ENCODE measurements around the gene FCGR3B.
"Not testable (repeated sequence)": the region's sequence is repeated elsewhere in the genome, so short reads cannot be mapped to it uniquely, and the experiment has no call there.

- not testable (repeated sequence) for TF ChIP-seq POLR2A, CTCF (IDR thresholded peaks at IDR 0.05)
Observed at GRCh38 chr1:161661660-161662311, 30.8 kb upstream of the FCGR3B start.

All from testis (tissue), 2 donors.